SU-DHL-6 (cell line): Measurements from ENCODE around the gene PNN.

Experiments used
- CTCF ChIP-seq: fragments of 200-600 bp; sonication (generic); IDR thresholded peaks from one replicate; pipeline ENCODE4 v1.5.1; 2017; ENCODE audit warnings: antibody characterized with exemption, mild to moderate bottlenecking, low read length, moderate library complexity; ENCODE audit not compliant: insufficient read depth, poor library complexity, severe bottlenecking
- EZH2phosphoT487 ChIP-seq: fragments of 200-600 bp; sonication (generic), shearing (Covaris generic); conservative IDR thresholded peaks from 2 replicates; pipeline ENCODE4 v1.6.1; 2018; ENCODE audit warnings: mild to moderate bottlenecking, antibody characterized with exemption, low read length, moderate library complexity, mixed read lengths

- TF ChIP-seq CTCF, result no peak
- TF ChIP-seq EZH2phosphoT487, result no peak
These were observed 14.6 kb upstream of the PNN start for GRCh38 chr14:39160494-39160893.
